VCaP (cell line): ENCODE results near the gene SLC7A4.

Experiments used
- H3K27ac ChIP-seq: fragments of 450-650 bp; 2 replicates; pipeline ENCODE4 v1.5.1; 2017
- CTCF ChIP-seq: fragments of 450-650 bp; conservative IDR thresholded peaks from 2 replicates; pipeline ENCODE4 v1.5.1; 2017; ENCODE audit warnings: mild to moderate bottlenecking, moderate library complexity

SLC7A4 gene

GRCh38 chr22:21047730-21048129 lies 15.4 kb upstream of the SLC7A4 start:
- no peak overlapping the region for H3K27ac ChIP-seq
- no peak for TF ChIP-seq CTCF

GRCh38 chr22:21047035-21047661 lies 14.8 kb upstream of the SLC7A4 start:
- no peak overlapping the region for H3K27ac ChIP-seq
- TF ChIP-seq CTCF = no peak

GRCh38 chr22:21045585-21046294 lies 13.4 kb upstream of the SLC7A4 start, which contains the start of gene LRRC74B:
Gene LRRC74B, plus strand, starts transcription at chr22:21045946. Its CDS starts 41 bp downstream, at chr22:21045987.
- TF ChIP-seq CTCF = no peak
- H3K27ac ChIP-seq = no peak within 1 kb of the TSS

GRCh38 chr22:21044931-21045584 lies 12.7 kb upstream of the SLC7A4 start:
- TF ChIP-seq CTCF = no peak
- no peak overlapping the region for H3K27ac ChIP-seq

GRCh38 chr22:21043860-21044535 lies 11.6 kb upstream of the SLC7A4 start:
- H3K27ac ChIP-seq = no peak overlapping the region
- no peak for TF ChIP-seq CTCF

GRCh38 chr22:21042978-21043859 lies 10.9 kb upstream of the SLC7A4 start:
- TF ChIP-seq CTCF = no peak
- H3K27ac ChIP-seq = no peak overlapping the region
